ENCODE measurements around the gene RGCC.

DNA sequence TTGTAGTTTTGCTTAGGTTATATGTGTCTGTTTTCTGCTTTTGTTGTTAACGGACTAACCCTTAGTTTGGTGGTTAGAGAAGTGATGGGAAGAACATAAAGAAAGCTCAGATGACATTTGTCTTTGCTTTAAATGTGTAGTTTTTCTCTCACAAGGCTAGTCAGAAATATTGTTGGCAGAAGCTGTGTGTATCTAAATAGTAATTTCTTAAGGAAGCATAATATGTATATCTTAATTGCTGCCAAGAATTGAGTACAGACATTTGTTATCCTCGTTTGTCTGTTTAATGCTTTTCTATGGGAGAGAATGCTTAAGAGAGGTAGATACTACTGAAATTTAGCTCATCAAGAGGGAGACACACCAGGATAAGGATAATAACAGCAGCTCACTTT lies 2.7 kb downstream of the RGCC start:
- TF ChIP-seq, protein P1, sequence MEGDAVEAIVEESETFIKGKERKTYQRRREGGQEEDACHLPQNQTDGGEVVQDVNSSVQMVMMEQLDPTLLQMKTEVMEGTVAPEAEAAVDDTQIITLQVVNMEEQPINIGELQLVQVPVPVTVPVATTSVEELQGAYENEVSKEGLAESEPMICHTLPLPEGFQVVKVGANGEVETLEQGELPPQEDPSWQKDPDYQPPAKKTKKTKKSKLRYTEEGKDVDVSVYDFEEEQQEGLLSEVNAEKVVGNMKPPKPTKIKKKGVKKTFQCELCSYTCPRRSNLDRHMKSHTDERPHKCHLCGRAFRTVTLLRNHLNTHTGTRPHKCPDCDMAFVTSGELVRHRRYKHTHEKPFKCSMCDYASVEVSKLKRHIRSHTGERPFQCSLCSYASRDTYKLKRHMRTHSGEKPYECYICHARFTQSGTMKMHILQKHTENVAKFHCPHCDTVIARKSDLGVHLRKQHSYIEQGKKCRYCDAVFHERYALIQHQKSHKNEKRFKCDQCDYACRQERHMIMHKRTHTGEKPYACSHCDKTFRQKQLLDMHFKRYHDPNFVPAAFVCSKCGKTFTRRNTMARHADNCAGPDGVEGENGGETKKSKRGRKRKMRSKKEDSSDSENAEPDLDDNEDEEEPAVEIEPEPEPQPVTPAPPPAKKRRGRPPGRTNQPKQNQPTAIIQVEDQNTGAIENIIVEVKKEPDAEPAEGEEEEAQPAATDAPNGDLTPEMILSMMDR (IDR thresholded peaks at IDR 0.05) = no peak
- TF ChIP-seq POLR2A (IDR thresholded peaks at IDR 0.05) (no peak), EP300 (IDR thresholded peaks at IDR 0.05) (no peak)
